Stimulated activated naive B cell treated with anti-CD40 and anti-IgM and Interleukin-4, amounts not matched to agents 10 μg/mL and 1 μg/mL and 100 μg/mL, for 72 hours (primary cell): ENCODE measurements around the gene IFT27.
"Not testable (repeated sequence)": the region's sequence is repeated elsewhere in the genome, so short reads cannot be mapped to it uniquely, and the experiment has no call there.

Source experiments
- ATAC-seq, 2 donors: fragments of 150-1000 bp; cut with Tn5 transposase; replicated peaks; 2 replicates each; pipeline ENCODE4 v1.10.0; 2021; ENCODE audit warnings: moderate library complexity in 1 of 2
- DNase-seq: peaks from one replicate; pipeline ENCODE4 v3.0.0; 2021
- H3K27ac Mint-ChIP-seq: one replicate; pipeline ENCODE4 v1.8.0; 2022; ENCODE audit warnings: mild to moderate bottlenecking, mixed read lengths
- H3K27me3 Mint-ChIP-seq, 2 donors: one replicate each; pipeline ENCODE4 v1.8.0; 2022; ENCODE audit warnings: mixed read lengths in 2 of 2
- H3K36me3 Mint-ChIP-seq, 2 donors: one replicate each; pipeline ENCODE4 v1.8.0; 2022; ENCODE audit warnings: mixed read lengths in 2 of 2, mild to moderate bottlenecking in 1 of 2
- H3K4me1 Mint-ChIP-seq, 2 donors: one replicate each; pipeline ENCODE4 v1.8.0; 2022; ENCODE audit warnings: mixed read lengths in 2 of 2, mild to moderate bottlenecking in 1 of 2
- H3K4me3 Mint-ChIP-seq, 2 donors: one replicate each; pipeline ENCODE4 v1.8.0; 2022; ENCODE audit warnings: mild to moderate bottlenecking in 2 of 2, mixed read lengths in 2 of 2, moderate library complexity in 1 of 2
- H3K9me3 Mint-ChIP-seq, 2 donors: one replicate each; pipeline ENCODE4 v1.8.0; 2022; ENCODE audit warnings: mixed read lengths in 2 of 2, mild to moderate bottlenecking in 1 of 2

The IFT27 gene

GRCh38 chr22:36754881-36755280 lies 21.0 kb downstream of the IFT27 start:
- ATAC-seq, DNase-seq, H3K4me3 Mint-ChIP-seq, H3K27ac Mint-ChIP-seq, H3K9me3 Mint-ChIP-seq, H3K36me3 Mint-ChIP-seq: not testable (repeated sequence)
- H3K4me1 Mint-ChIP-seq = peaks cover 2 to 11% of the 10 kb centered on the region in 2 donors
- H3K27me3 Mint-ChIP-seq = peaks cover 22 to 28% of the 10 kb centered on the region in 2 donors

DNA sequence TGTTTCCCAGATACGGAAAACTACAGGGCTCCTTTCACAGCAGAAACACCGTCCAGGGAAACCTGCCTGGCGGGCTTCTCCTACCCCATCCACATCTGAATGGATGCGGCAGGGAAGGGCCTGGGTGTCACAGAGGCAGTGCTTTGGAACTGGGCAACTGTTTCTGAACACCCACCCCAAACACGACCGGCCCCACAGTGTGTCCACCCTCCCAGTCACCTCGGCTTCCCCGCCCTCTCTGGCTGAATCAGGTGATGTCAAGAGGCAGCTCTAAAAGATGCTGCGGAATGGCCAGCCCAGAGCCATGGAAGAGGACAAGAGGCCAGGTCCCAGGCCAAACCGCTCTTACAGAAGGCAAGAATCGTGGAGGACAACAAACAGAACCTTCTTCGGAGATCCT lies 22.0 kb downstream of the IFT27 start:
- H3K9me3 Mint-ChIP-seq = no peaks in the 10 kb centered on the region
- H3K4me1 Mint-ChIP-seq = peaks cover 2 to 11% of the 10 kb centered on the region in 2 donors
- peaks cover 0 to 6% of the 10 kb centered on the region in 2 donors for H3K36me3 Mint-ChIP-seq
- DNase-seq (no peak), ATAC-seq (no peak)
- H3K27ac Mint-ChIP-seq = no peak overlapping the region
- H3K27me3 Mint-ChIP-seq = peaks cover 22 to 29% of the 10 kb centered on the region in 2 donors
- H3K4me3 Mint-ChIP-seq = no peak overlapping the region

DNA sequence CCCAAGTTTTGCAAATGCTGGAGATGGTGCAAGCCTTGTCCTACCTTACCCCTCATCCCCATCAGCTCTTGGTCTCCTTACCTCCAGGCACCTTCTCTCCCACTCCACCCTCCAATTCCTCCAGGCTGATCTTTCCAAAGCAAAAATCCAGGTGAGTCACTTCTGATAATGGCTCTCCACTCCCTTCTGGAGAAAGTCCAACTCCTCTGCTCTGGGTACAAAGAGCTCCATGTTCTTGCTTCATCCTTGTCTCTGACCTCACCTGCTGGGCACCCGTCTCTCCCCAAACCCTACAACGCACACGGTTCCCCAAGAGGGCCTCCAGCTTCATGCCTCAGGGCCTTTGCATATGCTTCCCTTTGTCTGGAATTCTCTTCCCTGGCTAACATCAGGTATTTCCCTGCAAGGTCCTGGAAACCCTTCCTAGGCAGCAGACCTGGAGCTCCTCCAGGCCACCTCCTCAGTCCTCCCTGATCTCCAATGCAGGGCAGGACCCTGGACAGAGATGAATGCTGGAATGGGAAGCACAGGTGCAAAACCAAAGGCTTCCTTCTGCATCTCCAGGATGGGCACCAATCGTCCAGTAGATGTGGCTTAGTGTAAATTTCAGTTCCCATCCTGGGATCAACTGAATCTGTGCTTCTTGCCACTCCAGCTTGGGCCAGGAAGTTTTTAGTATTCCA lies 22.7 kb downstream of the IFT27 start:
- H3K4me1 Mint-ChIP-seq = peaks cover 2 to 11% of the 10 kb centered on the region in 2 donors
- H3K36me3 Mint-ChIP-seq = no peaks in the 10 kb centered on the region
- no peak overlapping the region for H3K27ac Mint-ChIP-seq
- ATAC-seq = no peak
- no peak overlapping the region for H3K4me3 Mint-ChIP-seq
- H3K9me3 Mint-ChIP-seq = no peaks in the 10 kb centered on the region
- DNase-seq = no peak
- peaks cover 22 to 29% of the 10 kb centered on the region in 2 donors for H3K27me3 Mint-ChIP-seq

GRCh38 chr22:36746375-36746970 lies 29.4 kb downstream of the IFT27 start:
- Mint-ChIP-seq H3K27ac (no peak overlapping the region), H3K4me1 (no peaks in the 10 kb centered on the region), H3K27me3 (peaks cover 17 to 40% of the 10 kb centered on the region in 2 donors), H3K36me3 (no peaks in the 10 kb centered on the region), H3K9me3 (no peaks in the 10 kb centered on the region), H3K4me3 (no peak overlapping the region)
- no peak for DNase-seq
- ATAC-seq = no peak

DNA sequence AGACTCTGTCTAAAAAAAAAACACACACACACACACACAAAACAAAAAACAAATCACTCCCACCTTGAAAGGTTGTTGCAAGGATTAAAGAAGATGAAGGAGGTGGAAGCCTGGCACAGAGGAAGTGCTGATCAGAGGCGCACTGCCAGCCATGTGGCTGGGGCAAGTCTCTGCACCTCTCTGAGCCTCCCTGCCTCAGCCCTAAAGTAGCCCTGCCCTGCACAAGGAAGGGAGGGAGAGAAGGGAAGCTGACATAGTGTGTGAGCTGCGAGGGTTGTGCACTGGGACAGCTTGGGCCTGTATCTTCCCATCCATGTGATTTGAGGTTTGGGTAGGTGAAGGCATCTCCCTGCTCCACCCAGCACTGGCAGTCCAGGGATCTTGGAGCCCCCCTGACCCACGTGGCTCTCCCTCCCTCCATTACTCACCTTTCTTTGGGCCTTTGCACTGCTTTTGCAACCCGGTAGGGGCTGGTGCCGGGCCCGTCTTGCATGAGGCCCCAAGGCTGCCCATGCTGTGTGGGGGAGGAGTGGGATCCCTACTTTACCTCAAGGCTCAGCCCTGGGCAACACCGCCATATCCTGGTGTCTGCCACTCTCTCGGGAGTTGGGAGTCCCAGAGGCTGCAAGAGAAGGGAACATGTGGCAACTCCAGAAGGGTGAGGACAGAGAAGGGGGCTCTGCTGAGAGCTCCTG lies 30.5 kb downstream of the IFT27 start:
- Mint-ChIP-seq H3K27ac (no peak overlapping the region), H3K4me1 (no peaks in the 10 kb centered on the region), H3K9me3 (peaks cover 0 to 4% of the 10 kb centered on the region in 2 donors), H3K27me3 (peaks cover 17 to 46% of the 10 kb centered on the region in 2 donors), H3K36me3 (no peaks in the 10 kb centered on the region), H3K4me3 (no peak overlapping the region)
- no peak for ATAC-seq
- DNase-seq = no peak

DNA sequence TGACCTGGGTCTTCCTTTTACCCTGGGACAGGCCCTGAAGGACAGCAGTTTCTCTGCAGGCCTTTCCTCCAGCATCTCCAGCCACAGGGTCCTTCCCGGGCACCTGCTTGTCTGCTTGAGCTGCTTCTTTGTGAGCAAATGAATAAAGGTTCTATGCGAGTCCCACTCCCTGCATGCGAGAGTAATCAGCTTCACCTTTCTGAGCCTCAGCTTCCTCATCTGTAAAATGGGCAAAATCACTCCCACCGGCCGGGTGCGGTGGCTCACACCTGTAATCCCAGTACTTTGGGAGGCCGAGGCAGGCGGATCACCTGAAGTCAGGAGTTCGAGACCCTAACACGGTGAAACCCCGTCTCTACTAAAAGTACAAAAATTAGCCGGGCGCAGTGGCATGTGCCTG lies 31.1 kb downstream of the IFT27 start:
- H3K4me1 Mint-ChIP-seq = no peaks in the 10 kb centered on the region
- no peak overlapping the region for H3K4me3 Mint-ChIP-seq
- H3K27me3 Mint-ChIP-seq = peaks cover 17 to 39% of the 10 kb centered on the region in 2 donors
- peaks cover 0 to 4% of the 10 kb centered on the region in 2 donors for H3K9me3 Mint-ChIP-seq
- no peak overlapping the region for H3K27ac Mint-ChIP-seq
- H3K36me3 Mint-ChIP-seq = no peaks in the 10 kb centered on the region
- DNase-seq (no peak), ATAC-seq (no peak)

DNA sequence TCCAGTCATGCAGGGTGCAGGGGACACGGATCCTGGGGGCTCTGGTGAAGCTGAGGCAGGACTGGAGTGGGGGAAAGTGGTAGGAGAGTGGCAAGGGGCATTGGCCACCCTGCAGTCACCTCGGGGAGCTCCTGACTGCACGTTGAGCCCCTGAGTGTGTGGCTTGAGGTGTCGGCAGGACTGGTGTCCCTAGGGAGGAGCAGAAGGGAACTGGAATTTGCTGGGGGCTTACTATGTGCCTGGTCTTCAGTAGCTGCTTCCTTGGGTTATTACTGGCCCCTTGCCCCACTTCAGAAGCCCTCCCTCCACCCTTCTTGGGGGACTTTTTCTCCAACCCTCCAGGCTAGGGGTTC lies 31.5 kb downstream of the IFT27 start:
- Mint-ChIP-seq H3K27ac (no peak overlapping the region), H3K27me3 (peaks cover 17 to 38% of the 10 kb centered on the region in 2 donors), H3K9me3 (peaks cover 0 to 4% of the 10 kb centered on the region in 2 donors), H3K4me3 (no peak overlapping the region), H3K4me1 (no peaks in the 10 kb centered on the region), H3K36me3 (no peaks in the 10 kb centered on the region)
- ATAC-seq (no peak), DNase-seq (no peak)

GRCh38 chr22:36743591-36744412 lies 32.1 kb downstream of the IFT27 start:
- ATAC-seq = no peak
- H3K36me3 Mint-ChIP-seq = peaks cover 0 to 2% of the 10 kb centered on the region in 2 donors
- no peaks in the 10 kb centered on the region for H3K4me1 Mint-ChIP-seq
- no peak for DNase-seq
- H3K27ac Mint-ChIP-seq = no peak overlapping the region
- peaks cover 0 to 6% of the 10 kb centered on the region in 2 donors for H3K9me3 Mint-ChIP-seq
- no peak overlapping the region for H3K4me3 Mint-ChIP-seq
- H3K27me3 Mint-ChIP-seq = peaks cover 22 to 44% of the 10 kb centered on the region in 2 donors

- H3K4me1 Mint-ChIP-seq = no peaks in the 10 kb centered on the region
- DNase-seq (no peak), ATAC-seq (no peak)
- H3K36me3 Mint-ChIP-seq = peaks cover 0 to 2% of the 10 kb centered on the region in 2 donors
- peaks cover 0 to 6% of the 10 kb centered on the region in 2 donors for H3K9me3 Mint-ChIP-seq
- H3K4me3 Mint-ChIP-seq = no peak overlapping the region
- peaks cover 28 to 44% of the 10 kb centered on the region in 2 donors for H3K27me3 Mint-ChIP-seq
- no peak overlapping the region for H3K27ac Mint-ChIP-seq
These were observed 32.9 kb downstream of the IFT27 start for GRCh38 chr22:36743011-36743410.

DNA sequence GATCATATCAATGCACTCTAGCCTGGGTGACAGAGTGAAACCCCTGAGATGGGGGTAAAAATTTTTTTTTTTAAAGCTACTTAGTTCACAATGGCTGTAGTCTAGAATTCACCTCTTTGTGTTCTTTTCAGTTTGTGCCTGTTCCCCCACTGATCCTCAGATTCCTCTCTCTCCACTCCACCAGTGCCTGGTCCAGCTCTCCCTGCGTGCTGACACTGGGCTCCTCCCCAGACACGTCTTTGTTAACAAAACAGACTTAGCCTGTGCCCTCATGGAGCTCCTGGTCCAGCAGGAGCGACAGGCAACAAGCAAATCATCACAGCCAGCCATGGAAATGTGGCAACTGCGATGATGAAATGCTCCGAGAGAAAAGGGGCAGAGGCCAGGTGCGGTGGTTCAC lies 34.0 kb downstream of the IFT27 start:
- no peak for ATAC-seq
- peaks cover 0 to 6% of the 10 kb centered on the region in 2 donors for H3K9me3 Mint-ChIP-seq
- no peak overlapping the region for H3K4me3 Mint-ChIP-seq
- DNase-seq = no peak
- H3K4me1 Mint-ChIP-seq = no peaks in the 10 kb centered on the region
- no peak overlapping the region for H3K27ac Mint-ChIP-seq
- peaks cover 34 to 47% of the 10 kb centered on the region in 2 donors for H3K27me3 Mint-ChIP-seq
- H3K36me3 Mint-ChIP-seq = peaks cover 0 to 2% of the 10 kb centered on the region in 2 donors

- no peaks in the 10 kb centered on the region for H3K4me1 Mint-ChIP-seq
- peaks cover 34 to 50% of the 10 kb centered on the region in 2 donors for H3K27me3 Mint-ChIP-seq
- peaks cover 0 to 4% of the 10 kb centered on the region in 2 donors for H3K36me3 Mint-ChIP-seq
- H3K9me3 Mint-ChIP-seq = peaks cover 0 to 6% of the 10 kb centered on the region in 2 donors
- no peak overlapping the region for H3K27ac Mint-ChIP-seq
- DNase-seq (no peak), ATAC-seq (peak; percentile 57 to 63)
- H3K4me3 Mint-ChIP-seq = no peak overlapping the region
These were observed 34.6 kb downstream of the IFT27 start for GRCh38 chr22:36741204-36741793.

- ATAC-seq (no peak), DNase-seq (no peak)
- peaks cover 30 to 50% of the 10 kb centered on the region in 2 donors for H3K27me3 Mint-ChIP-seq
- peaks cover 0 to 6% of the 10 kb centered on the region in 2 donors for H3K9me3 Mint-ChIP-seq
- no peaks in the 10 kb centered on the region for H3K4me1 Mint-ChIP-seq
- no peak overlapping the region for H3K27ac Mint-ChIP-seq
- peaks cover 0 to 4% of the 10 kb centered on the region in 2 donors for H3K36me3 Mint-ChIP-seq
- H3K4me3 Mint-ChIP-seq = no peak overlapping the region
These were observed 35.2 kb downstream of the IFT27 start for GRCh38 chr22:36740716-36741115.

DNA sequence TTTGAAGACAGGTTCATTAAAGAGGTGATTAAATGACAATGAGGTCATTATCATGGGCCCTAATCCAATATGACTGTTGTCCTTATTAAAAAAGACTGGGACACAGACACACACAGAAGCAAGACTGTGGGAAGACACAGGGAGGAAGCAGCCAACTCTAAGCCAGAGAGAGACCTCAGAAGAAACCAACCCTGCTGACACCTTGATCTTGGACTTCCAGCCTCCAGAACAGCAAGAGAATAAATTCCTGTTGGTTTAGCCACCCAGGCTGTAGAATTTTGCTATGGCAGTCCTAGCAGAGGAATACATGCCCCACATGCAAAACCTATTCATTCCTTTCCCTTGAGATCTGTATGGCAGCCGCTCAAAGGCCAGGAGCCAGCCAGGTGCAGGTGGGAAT lies 36.7 kb downstream of the IFT27 start:
- ATAC-seq = no peak
- Mint-ChIP-seq H3K4me1 (no peaks in the 10 kb centered on the region), H3K4me3 (no peak overlapping the region), H3K9me3 (peaks cover 0 to 6% of the 10 kb centered on the region in 2 donors), H3K27ac (no peak overlapping the region), H3K36me3 (peaks cover 0 to 4% of the 10 kb centered on the region in 2 donors), H3K27me3 (peaks cover 24 to 48% of the 10 kb centered on the region in 2 donors)
- no peak for DNase-seq
